Middle frontal gyrus (tissue), 1 donor: ENCODE data around the gene CHSY1.

Source experiments
- DNase-seq: peaks from one replicate; pipeline ENCODE4 v3.0.0-alpha.2; 2015; ENCODE audit warnings: low spot score; ENCODE audit errors: extremely low spot score

Gene CHSY1

DNA sequence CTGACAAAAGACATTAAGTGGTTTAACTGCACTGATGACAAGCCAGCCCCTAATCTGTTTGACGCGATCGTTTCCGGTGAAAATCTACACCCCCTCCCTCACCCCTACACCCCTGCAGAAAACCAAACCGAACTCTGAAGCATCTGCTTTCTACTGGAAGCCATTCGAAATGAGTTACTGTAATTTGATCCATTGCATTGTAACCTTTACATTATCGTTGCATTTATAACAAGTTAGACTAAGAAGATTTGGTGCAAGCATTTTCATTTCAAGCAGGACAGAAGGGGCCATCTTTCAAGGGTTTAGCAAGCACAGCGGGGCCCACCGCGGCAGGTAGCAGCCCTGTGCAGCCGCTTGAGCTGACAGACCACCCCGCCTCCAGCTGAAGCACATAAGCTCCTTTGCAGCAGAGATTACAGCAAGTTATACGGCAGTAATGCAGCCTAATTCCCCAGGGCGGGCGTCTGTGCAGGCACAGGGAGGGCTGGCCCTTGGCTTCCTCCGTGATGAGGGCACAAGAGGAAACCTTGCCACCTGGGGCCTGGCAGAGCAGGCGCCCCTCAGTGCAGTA lies 79.3 kb downstream of the CHSY1 start:
- DNase-seq: no peak

- no peak for DNase-seq
Measured at GRCh38 chr15:101171954-101172353, 79.9 kb downstream of the CHSY1 start.

- DNase-seq: no peak
Measured at GRCh38 chr15:101170568-101171350, 81.1 kb downstream of the CHSY1 start.

DNA sequence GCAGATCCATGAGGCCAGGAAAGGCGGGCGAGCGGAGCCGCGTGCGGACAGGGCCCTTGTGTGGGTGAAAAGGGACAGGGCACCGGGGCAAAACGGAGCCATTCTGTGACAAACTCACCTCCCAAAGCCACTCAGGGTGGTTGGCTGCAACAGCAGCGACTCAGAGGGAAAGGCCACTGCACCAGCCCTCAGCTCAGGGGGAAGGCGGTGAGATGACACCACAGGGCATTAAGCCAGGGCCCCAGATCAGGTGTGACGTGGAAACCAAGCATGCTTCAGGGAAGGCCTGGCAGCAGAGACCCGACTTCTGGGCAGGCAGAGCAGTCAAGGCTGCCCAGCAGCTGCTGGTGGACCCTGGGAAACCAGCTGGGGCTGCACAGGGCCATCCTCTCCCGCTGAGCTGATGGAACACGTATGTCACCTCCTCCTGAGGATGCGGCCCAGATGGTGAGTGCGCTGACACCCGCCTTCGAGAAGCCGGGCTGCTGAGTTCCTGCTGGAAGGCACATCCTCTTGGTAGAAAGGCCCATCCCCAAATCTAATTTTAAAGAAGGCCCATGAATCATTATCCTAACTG lies 82.3 kb downstream of the CHSY1 start:
- DNase-seq: no peak

GRCh38 chr15:101168898-101169494 lies 82.9 kb downstream of the CHSY1 start:
- no peak for DNase-seq

GRCh38 chr15:101168463-101168824 lies 83.4 kb downstream of the CHSY1 start:
- no peak for DNase-seq

GRCh38 chr15:101167753-101168462 lies 83.9 kb downstream of the CHSY1 start:
- DNase-seq: no peak

DNA sequence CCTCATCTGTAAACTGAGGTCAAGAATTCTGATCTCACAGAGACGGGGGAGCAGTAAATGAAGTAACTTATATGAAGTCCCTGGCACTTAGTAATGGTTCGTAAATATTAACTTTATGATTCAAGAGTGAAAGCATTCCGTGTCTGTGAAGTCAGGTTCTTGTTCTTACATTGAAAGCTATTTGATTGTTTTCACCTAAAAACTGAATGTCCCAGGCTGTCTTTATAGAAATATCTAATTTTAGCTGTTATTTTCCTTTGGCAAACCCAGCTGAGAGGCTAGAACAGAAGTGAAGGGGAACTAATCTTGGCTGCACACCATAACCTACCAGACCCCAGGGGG lies 84.5 kb downstream of the CHSY1 start:
- DNase-seq: no peak

DNA sequence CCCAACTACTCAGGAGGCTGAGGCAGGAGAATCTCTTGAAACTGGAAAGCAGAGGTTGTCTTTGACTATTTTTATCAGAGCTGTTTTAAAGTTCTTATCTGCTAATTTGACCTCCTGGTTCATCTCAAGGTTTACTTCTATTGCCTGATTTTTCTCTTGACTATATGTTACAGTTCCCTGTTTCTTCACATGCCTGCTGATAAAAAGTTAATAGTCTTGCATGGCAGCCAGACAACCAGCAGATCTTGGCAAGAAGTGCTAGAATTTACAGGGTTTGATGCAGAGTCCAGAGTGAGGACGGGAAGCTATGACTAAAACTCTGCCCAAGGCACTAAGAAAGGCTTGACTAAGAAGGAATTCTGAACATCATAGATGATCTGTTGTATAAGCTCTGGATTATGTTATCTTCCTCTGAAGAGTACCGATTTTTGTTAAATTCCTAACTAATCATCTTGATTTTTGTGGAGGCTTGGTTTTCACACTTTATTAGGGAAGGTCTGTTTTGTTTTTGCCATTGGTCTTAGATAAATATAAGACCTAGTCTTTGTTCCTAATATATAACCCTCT lies 85.9 kb downstream of the CHSY1 start:
- DNase-seq: no peak

GRCh38 chr15:101162701-101163483 lies 89.0 kb downstream of the CHSY1 start:
- DNase-seq: peak; percentile 25

DNA sequence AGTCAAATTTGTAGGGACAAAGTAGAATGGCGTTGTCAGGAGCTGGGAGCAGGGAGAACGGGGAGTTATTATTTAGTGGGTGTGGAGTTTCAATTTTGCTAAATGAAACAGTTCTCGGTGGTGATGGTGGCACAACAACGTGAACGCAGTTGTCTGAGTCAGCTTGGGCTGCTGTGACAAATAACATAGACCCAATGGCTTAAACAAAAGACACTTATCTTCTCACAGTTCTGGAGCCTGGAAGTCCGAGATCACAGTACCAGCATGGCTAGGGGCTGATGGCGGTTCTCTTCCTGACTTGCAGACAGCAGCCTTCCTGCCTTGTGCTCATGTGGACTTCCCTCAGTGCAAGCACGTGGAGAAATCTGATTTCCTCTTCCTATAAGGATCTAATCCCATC lies 90.2 kb downstream of the CHSY1 start:
- DNase-seq: no peak

DNA sequence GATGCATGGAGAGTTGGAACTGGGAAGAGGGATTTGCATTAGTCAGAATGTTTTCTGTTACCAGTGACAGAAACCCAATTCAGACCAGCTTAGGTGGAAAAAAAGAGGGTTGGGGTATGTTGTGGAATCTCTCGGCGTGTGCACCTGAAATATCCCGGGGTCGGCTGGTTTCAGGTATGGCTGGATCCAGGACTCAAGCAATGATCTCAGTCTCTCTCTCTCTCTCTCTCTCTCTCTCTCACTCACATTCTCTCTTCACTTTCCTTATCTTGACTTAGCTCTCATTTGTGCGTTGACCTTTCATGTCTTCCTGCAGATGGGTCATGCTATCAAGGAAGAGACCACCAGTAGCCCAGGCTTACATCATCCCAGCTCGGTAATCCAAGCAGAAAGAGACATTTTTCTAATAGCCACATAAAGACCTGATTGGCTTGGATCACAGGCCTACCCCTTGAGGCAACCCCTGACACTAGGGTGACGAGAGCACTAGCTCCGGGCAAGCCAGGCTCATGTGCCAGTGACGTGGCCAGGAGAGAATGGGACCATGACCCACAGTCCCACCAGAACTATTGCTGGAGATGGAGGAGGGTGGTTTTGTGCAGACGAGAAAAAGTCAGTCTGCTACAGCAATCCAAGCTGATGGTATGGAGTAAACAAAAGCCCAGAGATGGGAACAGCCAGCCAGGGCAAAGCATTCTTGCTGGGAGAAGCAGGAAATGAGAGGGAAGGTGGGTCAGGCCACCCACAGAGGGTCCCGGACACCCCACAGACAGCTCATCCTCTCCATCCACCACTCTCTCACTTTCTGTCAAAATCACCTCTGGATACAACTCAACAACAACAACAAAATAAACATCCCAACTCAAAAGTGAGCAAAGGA lies 91.7 kb downstream of the CHSY1 start:
- DNase-seq: no peak

- DNase-seq: no peak
Measured at GRCh38 chr15:101159096-101159935, 92.5 kb downstream of the CHSY1 start.

DNA sequence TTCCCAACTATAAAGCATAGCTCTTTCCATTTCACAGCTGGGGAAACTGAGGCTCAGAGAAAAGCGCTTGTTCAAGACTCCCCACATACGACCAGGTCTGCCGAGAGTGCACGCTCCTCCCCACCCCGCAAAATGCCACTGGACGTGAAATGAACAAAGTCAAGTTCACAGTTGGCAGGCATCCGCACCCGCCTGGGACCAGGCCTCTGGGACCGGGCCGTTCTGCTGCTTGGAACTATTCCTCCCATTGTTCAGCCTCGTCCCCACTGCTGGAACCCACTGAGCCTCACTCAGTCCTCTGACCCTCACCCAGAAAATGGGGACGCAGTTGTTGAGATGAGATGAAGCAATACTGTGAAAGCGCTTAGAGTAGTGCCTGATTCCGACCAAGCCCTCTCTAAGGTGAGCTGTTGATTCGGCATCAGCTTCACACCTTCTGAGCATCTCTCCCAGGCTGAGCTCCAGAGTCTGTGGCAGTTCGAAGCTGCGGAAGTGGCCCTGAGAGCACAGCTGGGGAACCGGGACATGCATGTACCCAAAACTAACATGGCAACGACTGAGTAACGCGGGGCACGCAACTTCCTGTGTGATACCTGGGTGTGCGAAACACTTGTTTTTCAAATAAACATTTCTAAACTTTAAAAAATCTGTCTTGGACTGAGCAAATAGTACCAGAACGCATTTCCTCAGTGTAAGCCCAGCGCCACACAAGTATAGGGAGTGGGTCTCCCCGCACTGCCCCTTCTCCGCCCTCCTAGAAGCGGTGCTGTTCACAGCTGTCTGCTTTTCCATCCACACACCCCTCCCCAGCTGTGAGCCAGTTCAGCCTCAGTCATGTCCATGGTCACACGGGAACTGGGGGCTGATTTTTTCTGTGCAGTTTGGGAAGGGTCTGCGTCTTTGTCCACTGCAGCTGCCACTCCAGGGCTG lies 93.4 kb downstream of the CHSY1 start:
- no peak for DNase-seq

- no peak for DNase-seq
Measured at GRCh38 chr15:101157721-101158120, 94.1 kb downstream of the CHSY1 start.

DNA sequence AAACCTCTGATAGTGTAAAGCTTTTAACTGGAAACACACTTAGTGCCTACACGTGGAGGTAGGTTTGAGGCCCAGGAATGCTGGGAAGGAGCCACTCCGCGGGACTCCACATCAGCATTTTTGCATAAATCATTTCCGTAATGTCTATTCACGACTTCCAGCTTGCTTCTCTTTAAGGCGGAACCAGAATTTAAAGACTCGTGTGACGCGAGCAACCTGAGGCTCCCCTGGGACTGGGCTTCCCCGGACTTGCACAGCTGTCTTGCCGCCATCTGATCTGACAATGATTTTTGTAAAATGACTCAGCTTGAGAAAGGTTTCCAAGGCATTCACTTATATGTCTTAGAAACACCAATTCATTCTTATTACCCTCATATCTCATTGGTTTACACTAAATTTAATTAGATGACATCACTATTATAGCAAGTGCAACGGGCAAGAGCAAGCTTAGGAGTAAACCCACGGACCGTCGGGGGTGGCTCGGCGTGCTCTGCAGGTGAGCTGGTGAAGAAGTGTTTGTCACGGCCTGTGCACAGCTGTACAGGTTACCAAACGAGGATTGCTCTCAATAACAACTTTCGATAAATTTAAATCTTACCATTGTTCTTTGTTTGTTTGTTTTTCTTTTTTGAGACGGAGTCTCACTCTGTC lies 95.2 kb downstream of the CHSY1 start:
- no peak for DNase-seq

DNA sequence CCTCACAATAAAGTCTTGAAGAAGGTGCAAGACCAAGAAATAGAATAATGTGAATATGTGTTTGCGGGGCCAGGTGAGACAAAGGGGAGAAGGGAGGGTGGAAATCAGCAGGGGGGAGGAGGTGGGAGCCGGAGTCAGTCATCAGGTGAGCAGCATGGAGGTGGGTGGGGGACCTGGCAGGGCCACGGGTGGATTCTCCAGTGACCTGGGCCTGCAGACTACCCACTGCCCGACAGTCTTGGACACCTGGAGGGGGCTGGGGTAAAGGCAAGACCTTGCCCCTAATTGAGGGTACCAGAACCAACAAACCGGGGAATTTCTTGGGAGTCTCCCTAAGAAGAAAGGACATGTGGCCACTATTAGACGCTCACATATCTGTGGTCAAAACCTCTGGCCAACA lies 95.8 kb downstream of the CHSY1 start:
- DNase-seq: no peak
